Renal pelvis (tissue), 4 donors: Measurements from ENCODE around the gene FREM1. TPM values are rescaled to one million over a fixed set of nuclear protein-coding genes. Genes with fewer than 3 reads are reported as not detected.

Source experiments
- DNase-seq: peaks from one replicate; pipeline ENCODE4 v3.0.0-alpha.2; 2013
- polyA plus RNA-seq, 3 donors: library from polyadenylated mRNA; unstranded; fragments of 120-200 nt; gene quantifications; one replicate each; pipeline ENCODE4 v1.2.1, GENCODE V29; 2013; ENCODE audit not compliant: insufficient read length in 3 of 3

FREM1 gene
- polyA plus RNA-seq, 3 donors: 214 to 232 (median 226) TPM

DNA sequence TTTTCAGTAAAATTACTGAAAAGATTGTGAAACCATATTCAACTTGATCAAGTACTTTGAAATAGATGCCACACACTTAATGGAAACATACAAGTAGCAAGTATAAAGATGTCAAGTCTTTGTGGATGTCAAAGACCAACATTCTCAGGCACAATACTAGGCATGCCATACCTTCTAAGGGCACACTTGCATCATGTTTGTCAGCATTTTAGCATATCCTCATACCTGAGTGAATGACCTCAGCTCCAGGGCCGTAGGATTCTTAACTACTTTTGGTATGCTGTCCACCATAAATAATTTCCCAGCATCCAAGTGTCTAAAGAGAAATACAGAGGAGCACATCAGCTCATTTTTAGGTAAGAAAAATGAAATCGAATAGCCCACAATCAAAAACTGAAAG, 86.4 kb downstream of the FREM1 start:
- no peak for DNase-seq

- DNase-seq: no peak
These were observed 87.6 kb downstream of the FREM1 start for GRCh38 chr9:14822666-14823065.

- DNase-seq: no peak
These were observed 91.0 kb downstream of the FREM1 start for GRCh38 chr9:14819183-14819582.

GRCh38 chr9:14814249-14814628, 96.0 kb downstream of the FREM1 start:
- DNase-seq: no peak

DNA sequence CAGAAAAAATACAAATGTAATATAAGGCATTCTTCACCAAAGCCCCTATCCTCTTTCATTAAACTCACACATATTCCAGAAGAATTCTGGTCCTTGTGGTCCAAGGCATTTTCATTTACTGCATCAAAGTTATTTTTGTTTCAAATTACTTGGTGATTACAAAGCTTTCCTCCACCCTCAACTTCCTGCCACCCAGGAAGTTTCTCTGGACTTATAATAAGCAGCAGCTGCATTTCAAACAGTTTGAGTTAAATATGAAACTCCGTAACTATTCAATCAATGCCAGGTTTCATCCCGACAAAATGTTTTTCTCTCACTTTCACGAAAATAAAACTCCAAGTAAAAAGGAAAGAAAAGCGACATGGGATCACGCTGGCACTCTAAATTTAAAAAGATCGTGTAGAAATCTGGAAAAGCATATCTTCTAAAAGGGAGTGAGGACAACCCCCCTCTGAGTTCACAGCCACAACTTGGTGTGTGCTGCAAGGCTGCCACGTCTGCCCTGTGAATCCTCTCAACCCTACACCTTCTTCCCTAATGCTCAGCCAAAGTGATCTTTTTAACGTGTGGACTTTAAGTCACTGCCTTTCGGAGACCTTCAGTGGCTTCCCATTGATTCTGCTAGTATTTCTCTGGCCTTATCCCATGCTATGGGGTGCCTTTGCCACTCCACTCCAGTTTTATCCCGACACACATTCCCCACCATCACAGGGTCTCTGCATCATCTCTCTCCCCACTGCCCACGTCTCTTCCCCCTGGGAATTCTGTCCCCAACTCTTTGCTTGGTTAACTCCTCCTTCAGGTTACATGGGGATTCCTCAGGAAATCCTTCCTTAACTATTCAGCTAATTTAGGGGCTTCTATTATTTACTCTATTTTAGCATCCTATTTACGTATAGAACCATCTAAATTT, 96.6 kb downstream of the FREM1 start:
- DNase-seq: no peak

DNA sequence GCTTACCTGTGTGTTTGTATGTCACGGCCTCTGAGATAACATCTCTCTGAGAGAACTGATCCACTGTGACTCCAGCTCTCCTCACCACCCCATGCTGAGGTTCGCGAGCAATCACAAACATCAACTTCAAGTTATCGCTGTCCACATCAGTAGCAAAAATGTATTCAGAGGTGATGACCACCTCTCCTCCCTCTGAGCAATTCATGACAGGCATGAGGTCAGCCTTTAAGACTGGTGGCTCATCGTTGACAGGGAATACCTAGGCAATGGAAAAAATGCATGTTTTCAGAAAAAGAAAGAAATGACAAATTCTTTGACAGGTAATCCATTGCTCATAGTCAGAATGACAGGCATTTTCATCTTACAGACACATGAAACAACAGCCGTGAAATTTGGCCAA, 97.4 kb downstream of the FREM1 start:
- DNase-seq: no peak

GRCh38 chr9:14811844-14812243, 98.4 kb downstream of the FREM1 start:
- no peak for DNase-seq

DNA sequence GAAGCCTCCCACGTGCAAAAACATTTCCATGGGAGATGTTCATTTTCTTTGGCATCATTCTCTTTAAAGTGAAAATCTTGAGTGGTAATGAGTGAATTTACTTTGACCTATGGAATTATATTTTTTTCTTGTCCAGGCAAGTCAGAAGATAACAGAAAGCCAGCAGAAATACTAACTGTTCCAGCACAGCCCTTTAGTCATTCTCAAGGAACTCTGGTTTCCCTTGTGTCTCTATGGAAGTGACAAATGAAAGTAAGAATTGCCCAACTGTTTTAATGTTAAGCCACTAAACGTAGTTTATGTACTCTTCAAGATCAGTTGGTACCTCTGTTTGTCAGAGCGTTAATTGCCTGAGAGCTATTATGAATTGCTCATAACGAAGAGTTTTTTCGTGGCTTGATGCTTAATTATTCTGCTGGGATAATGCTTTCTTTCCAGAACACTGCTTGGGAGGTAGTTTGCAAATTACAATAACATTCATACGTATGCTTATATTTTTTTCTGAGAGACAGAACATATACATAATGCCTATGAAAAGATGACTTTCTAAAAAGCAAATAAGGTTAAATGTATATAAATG, 103.2 kb downstream of the FREM1 start:
- DNase-seq: no peak

- no peak for DNase-seq
These were observed 111.2 kb downstream of the FREM1 start for GRCh38 chr9:14799030-14799429.

DNA sequence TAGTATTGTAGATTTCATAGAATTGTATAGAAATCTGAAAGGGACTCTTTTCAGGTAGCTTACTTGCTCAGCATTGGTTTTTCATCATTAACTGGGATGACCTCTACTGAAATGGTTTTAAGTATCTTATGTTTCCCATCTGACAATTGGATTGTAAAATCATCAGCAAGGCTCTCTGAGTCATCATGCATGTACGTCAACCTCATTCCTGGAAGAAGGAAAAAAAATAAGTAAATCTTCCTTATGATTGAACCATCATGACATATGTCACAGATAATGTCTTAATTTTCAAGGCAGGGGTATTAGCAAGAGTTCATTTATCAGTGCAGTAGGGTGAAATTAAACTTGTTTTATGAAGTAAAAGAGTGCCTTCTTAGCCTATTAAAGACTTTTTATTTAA, 112.8 kb downstream of the FREM1 start:
- no peak for DNase-seq

- no peak for DNase-seq
These were observed 116.8 kb downstream of the FREM1 start for GRCh38 chr9:14793389-14793788.

GRCh38 chr9:14790628-14791027, 119.6 kb downstream of the FREM1 start:
- no peak for DNase-seq

GRCh38 chr9:14788846-14789245, 121.4 kb downstream of the FREM1 start:
- no peak for DNase-seq

DNA sequence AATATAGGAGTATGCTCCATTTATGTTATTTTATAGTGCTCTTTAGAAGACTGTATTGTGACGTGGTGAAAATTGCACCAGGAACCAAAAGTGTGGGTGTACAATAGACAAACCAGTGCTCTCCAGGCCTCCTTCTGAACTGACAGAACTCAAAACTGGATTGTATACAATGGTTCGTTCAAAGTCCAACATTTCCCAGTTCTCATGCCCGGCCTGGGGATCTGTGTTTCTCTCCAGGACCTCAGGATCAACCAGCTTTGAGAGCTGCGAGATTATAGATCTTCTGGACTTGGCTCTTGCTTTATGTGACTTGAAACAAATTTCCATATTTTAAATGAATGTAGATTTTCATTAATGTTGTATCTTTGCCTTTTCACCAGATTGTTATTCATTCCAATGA, 126.9 kb downstream of the FREM1 start:
- no peak for DNase-seq

- no peak for DNase-seq
These were observed 127.8 kb downstream of the FREM1 start for GRCh38 chr9:14782286-14783051.

DNA sequence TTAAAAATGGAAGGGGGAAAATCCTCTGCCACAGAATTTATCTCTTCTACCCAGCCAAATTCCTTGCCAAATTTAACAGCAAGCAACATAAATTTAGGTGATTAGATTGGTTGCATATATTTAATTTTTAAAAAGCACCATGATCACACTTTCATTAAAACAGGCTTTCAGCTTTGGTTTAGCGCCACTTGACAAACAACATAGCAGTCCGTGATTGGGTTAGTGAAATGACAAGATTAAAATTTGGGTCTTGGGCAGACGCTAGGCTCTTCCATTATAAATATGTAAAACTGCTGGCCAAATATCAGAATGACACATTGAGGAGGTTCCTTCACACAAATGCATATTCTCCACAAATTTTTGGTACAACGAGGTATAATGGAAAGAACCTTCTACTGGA, 129.5 kb downstream of the FREM1 start:
- no peak for DNase-seq

- DNase-seq: no peak
These were observed 130.0 kb downstream of the FREM1 start for GRCh38 chr9:14780251-14780650.

GRCh38 chr9:14779566-14780022, 130.6 kb downstream of the FREM1 start:
- no peak for DNase-seq

GRCh38 chr9:14778565-14778964, 131.7 kb downstream of the FREM1 start:
- DNase-seq: no peak

GRCh38 chr9:14775917-14776316, 134.3 kb downstream of the FREM1 start:
- no peak for DNase-seq

DNA sequence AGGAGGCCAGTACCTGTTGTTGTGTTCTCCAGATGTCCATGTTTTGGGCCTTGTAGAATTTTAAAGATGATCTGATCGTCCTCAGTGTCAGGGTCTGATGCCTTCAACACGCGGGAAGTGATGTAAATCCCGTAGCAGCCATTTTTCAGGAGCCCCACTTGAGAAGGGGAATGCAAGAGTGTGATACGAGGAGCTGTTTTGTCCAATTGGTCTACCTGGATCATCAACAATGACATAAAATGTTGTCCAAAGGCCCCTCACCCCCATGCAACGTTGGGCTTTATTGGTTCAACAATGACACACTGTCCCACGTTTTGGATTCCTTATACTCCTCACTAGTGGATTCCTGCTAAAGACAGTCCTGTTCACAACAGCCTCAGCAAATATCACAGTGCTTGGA, 139.6 kb downstream of the FREM1 start:
- no peak for DNase-seq

DNA sequence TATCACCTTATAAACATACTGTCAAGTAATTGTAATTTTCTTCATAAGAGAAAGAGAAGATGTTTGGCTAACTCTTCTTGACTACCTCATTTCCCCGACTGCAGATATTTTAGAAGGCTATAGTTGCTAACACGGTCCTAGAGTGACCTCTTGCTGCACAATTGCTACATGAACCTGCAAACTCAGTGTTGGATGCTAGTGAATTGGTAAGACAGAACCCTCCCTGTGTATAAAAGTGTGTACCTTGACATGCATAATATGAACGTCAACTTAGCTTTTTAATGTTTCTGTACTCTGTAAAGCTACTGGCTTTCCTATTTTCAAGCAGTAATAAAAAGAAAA, 141.0 kb downstream of the FREM1 start:
- DNase-seq: no peak
